SK-N-SH (cell line): ENCODE data around the gene CCDC24. TPM values are rescaled to one million over a fixed set of nuclear protein-coding genes. Genes with fewer than 3 reads are reported as not detected.

Experiments
- CTCF ChIA-PET: fragments of 300-600, 350-600 bp; formaldehyde crosslinking; extraction: SDS; loops from one replicate; lab custom pipeline; 2021; lab: Yijun Ruan, JAX
- POLR2A ChIA-PET: fragments of 350-600 bp; sonication (Branson Sonifier 250); formaldehyde crosslinking; extraction: SDS; loops from one replicate; lab custom pipeline; 2020; ENCODE audit warnings: antibody characterized with exemption, inconsistent platforms; lab: Yijun Ruan, JAX
- DNase-seq: peaks from one replicate; pipeline ENCODE4 v3.0.0; 2012
- H2AFZ ChIP-seq: fragments of 200-600 bp; sonication (generic); 2 replicates; pipeline ENCODE4 v1.8.1; 2016; ENCODE audit warnings: antibody characterized with exemption, mild to moderate bottlenecking, low read depth
- H3F3A ChIP-seq: fragments of 200-600 bp; sonication (generic); replicated peaks from 2 replicates; pipeline ENCODE3; 2016; ENCODE audit warnings: antibody characterized with exemption, mild to moderate bottlenecking; ENCODE audit not compliant: insufficient read depth
- H3K27ac ChIP-seq, 2 experiments: fragments of 200-500 bp in 1 of 2; fragments of 200-600 bp in 1 of 2; sonication (Bioruptor generic) in 1 of 2; sonication (generic), shearing (Covaris generic) in 1 of 2; 2 replicates each; pipeline versions ENCODE4 v1.5.1 to v1.6.1; 2014 to 2016; ENCODE audit warnings: low read depth in 2 of 2, inconsistent platforms in 1 of 2, low read length in 1 of 2, mild to moderate bottlenecking in 1 of 2, mixed read lengths in 1 of 2
- H3K27me3 ChIP-seq: fragments of 200-600 bp; sonication (generic), shearing (Covaris generic); 2 replicates; pipeline ENCODE4 v1.6.1; 2016; ENCODE audit warnings: mixed run types; ENCODE audit not compliant: insufficient read depth
- H3K36me3 ChIP-seq, 2 experiments: fragments of 200-500 bp in 1 of 2; fragments of 200-600 bp in 1 of 2; sonication (Bioruptor generic) in 1 of 2; sonication (generic) in 1 of 2; replicated peaks in 1 of 2; 2 replicates each; pipeline versions ENCODE3 to v1.5.1; 2014 to 2016; ENCODE audit warnings: low read length in 1 of 2, mild to moderate bottlenecking in 1 of 2; ENCODE audit not compliant: insufficient read depth in 2 of 2, control insufficient read depth in 1 of 2
- H3K4me1 ChIP-seq, 2 experiments: fragments of 200-500 bp in 1 of 2; fragments of 200-600 bp in 1 of 2; sonication (Bioruptor generic) in 1 of 2; sonication (generic), shearing (Covaris generic) in 1 of 2; 2 replicates each; pipeline versions ENCODE4 v1.5.1 to v1.6.1; 2014 to 2016; ENCODE audit warnings: low read depth in 1 of 2, low read length in 1 of 2, mixed run types in 1 of 2; ENCODE audit not compliant: insufficient read depth in 2 of 2, control insufficient read depth in 1 of 2
- H3K4me2 ChIP-seq: fragments of 200-600 bp; sonication (generic), shearing (Covaris generic); 2 replicates; pipeline ENCODE4 v1.6.1; 2017; ENCODE audit warnings: mixed run types
- H3K4me3 ChIP-seq, 2 experiments: fragments of 200-500 bp in 1 of 2; fragments of 200-600 bp in 1 of 2; sonication (Bioruptor generic) in 1 of 2; sonication (generic), shearing (Covaris generic) in 1 of 2; 2 replicates each; pipeline versions ENCODE4 v1.5.1 to v1.8.1; 2014 to 2016; ENCODE audit warnings: low read depth in 2 of 2, inconsistent platforms in 1 of 2, low read length in 1 of 2, mild to moderate bottlenecking in 1 of 2, mixed read lengths in 1 of 2, moderate library complexity in 1 of 2
- H3K79me2 ChIP-seq: fragments of 200-600 bp; sonication (generic); 2 replicates; pipeline ENCODE4 v1.8.1; 2017; ENCODE audit warnings: mild to moderate bottlenecking; ENCODE audit not compliant: insufficient read depth
- H3K9ac ChIP-seq: fragments of 200-600 bp; sonication (generic); 2 replicates; pipeline ENCODE4 v1.6.1; 2017; ENCODE audit warnings: mixed run types
- H3K9me2 ChIP-seq: fragments of 200-600 bp; sonication (generic); 2 replicates; pipeline ENCODE4 v1.6.1; 2017; ENCODE audit warnings: mixed run types
- H3K9me3 ChIP-seq: fragments of 200-600 bp; sonication (generic); 2 replicates; pipeline ENCODE4 v1.6.1; 2017; ENCODE audit warnings: mixed run types, mild to moderate bottlenecking, moderate library complexity
- H4K20me1 ChIP-seq: fragments of 200-600 bp; sonication (generic); 2 replicates; pipeline ENCODE4 v1.6.1; 2017; ENCODE audit warnings: mild to moderate bottlenecking, mixed run types; ENCODE audit not compliant: insufficient read depth
- GABPA ChIP-seq: IDR thresholded peaks from 2 replicates; pipeline ENCODE4 v1.4.0; 2012; ENCODE audit warnings: low read depth, mild to moderate bottlenecking
- MAX ChIP-seq: IDR thresholded peaks from 2 replicates; pipeline ENCODE4 v1.4.0; 2012; ENCODE audit warnings: low read depth
- NRF1 ChIP-seq: IDR thresholded peaks from 2 replicates; pipeline ENCODE4 v1.6.1; 2012; ENCODE audit warnings: low read depth, mild to moderate bottlenecking, low read length
- RXRA ChIP-seq: IDR thresholded peaks from 2 replicates; pipeline ENCODE4 v1.4.0; 2012; ENCODE audit warnings: low read depth, mild to moderate bottlenecking, borderline replicate concordance
- TAF1 ChIP-seq: IDR thresholded peaks from 2 replicates; pipeline ENCODE4 v1.6.1; 2012; ENCODE audit warnings: low read depth, mild to moderate bottlenecking, low read length, moderate library complexity, borderline replicate concordance
- WGBS: methylation state at CpG from one replicate; pipeline ENCODE4 v1.1.6; 2017; ENCODE audit warnings: low lambda C conversion rate; 5-methylcytosine and 5-hydroxymethylcytosine counted together
- polyA plus RNA-seq, 3 experiments: library from polyadenylated mRNA; depleted of rRNA; stranded (reverse); fragments of >200 nt; gene quantifications; 2 replicates each; pipeline ENCODE4 v1.2.3, GENCODE V29; 2012
- TF ChIP-seq, protein P1 (sequence below): IDR thresholded peaks from 2 replicates; pipeline ENCODE4 v1.4.0; 2012; ENCODE audit warnings: low read depth, borderline replicate concordance

Gene CCDC24
- polyA plus RNA-seq, 1 of the 3 experiments (the other 2 are of a cell fraction), result 7.5 TPM

DNA sequence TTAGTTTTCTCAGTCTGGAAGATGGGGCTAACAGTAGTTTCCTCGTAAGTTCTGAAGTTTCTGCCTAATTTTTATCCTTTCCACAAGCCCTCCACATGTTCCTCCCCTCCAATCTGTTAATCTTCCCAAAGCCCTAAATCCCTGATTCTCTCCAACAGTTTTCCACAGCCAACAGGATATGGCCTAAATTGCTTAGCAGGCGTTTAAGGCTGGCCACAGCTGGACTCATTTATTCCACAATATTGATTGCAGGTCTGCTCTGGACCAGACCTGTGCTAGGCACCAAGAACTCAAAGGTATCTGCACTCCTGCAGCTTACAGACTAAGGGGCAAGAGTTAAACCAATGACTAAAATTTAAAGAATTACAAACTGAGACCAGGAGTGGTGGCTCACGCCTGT lies 35.9 kb downstream of the CCDC24 start:
- H3K27me3 ChIP-seq, result no peaks in the 10 kb centered on the region
- peaks cover 3% of the 10 kb centered on the region for H3F3A ChIP-seq
- TF ChIP-seq, protein P1, sequence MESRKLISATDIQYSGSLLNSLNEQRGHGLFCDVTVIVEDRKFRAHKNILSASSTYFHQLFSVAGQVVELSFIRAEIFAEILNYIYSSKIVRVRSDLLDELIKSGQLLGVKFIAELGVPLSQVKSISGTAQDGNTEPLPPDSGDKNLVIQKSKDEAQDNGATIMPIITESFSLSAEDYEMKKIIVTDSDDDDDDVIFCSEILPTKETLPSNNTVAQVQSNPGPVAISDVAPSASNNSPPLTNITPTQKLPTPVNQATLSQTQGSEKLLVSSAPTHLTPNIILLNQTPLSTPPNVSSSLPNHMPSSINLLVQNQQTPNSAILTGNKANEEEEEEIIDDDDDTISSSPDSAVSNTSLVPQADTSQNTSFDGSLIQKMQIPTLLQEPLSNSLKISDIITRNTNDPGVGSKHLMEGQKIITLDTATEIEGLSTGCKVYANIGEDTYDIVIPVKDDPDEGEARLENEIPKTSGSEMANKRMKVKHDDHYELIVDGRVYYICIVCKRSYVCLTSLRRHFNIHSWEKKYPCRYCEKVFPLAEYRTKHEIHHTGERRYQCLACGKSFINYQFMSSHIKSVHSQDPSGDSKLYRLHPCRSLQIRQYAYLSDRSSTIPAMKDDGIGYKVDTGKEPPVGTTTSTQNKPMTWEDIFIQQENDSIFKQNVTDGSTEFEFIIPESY, result no peak
- TF ChIP-seq RXRA (no peak), MAX (no peak), GABPA (no peak)
- TF ChIP-seq, all 33 proteins: peak for 0
- WGBS, result 92% methylated on average over 3 of the region's 3 CpGs
- ChIA-PET POLR2A (no interaction called here), CTCF (interaction anchor here (1.0 to 25.6 kb wide), 3 partner anchors 9 to 264 kb away, joined by 3 to 598 read pairs (median 23); partner anchors contain the start of gene CCDC24)
- Histone ChIP-seq H3K4me1 (peaks cover 11 to 34% of the 10 kb centered on the region in 2 experiments; a peak in 2 of 4 replicates), H3K4me2 (no peak overlapping the region), H2AFZ (no peak overlapping the region), H3K9ac (no peak overlapping the region), H3K9me2 (no peaks in the 10 kb centered on the region), H3K4me3 (no peak overlapping the region), H4K20me1 (no peaks in the 10 kb centered on the region), H3K36me3 (no peaks in the 10 kb centered on the region), H3K27ac (no peak overlapping the region), H3K9me3 (no peaks in the 10 kb centered on the region), H3K79me2 (no peaks in the 10 kb centered on the region)
- DNase-seq, result no peak

DNA sequence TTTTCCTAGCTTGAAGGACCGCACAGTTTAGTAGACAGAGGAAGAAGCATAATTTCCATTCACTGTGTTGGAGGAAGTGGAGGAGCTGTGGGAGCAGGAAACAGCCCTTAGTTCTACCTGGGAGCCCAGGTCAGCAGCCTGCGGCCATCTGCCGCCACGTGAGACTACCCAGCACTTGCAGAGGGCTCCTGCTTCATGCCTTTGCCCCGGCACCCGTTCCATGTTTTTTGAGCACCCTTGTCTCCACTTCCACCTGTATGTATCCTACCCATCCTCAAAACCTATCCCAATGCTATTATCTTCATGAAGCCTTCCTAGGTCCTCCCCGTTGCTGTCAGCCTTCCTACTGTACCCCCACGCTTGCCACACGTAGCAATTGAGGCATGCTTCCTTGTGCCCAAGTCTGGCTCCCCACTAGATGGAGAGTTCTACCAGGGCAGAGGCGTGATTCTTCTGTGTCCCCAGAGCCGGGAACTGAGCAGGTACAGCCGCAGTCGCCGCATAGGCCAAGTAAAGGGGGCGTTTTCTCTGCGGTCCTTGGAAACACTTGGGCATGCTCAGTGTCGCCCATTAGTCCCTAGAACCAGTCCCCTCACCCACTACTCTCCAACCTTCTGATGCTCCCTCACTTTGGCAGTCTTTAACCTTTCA lies 38.0 kb downstream of the CCDC24 start:
- Histone ChIP-seq H3K4me1 (peaks cover 11 to 32% of the 10 kb centered on the region in 2 experiments; a peak in 2 of 4 replicates), H2AFZ (peak overlapping the region; percentile 94), H3K36me3 (no peaks in the 10 kb centered on the region), H3K27ac (peak overlapping the region; percentile 74 to 87), H3K9me3 (no peaks in the 10 kb centered on the region), H3K4me2 (peak overlapping the region; percentile 99), H4K20me1 (no peaks in the 10 kb centered on the region), H3F3A (peaks cover 3% of the 10 kb centered on the region), H3K9ac (peak overlapping the region; percentile 85), H3K4me3 (peak overlapping the region; percentile 82 to 93), H3K79me2 (no peaks in the 10 kb centered on the region), H3K27me3 (no peaks in the 10 kb centered on the region), H3K9me2 (no peaks in the 10 kb centered on the region)
- TF ChIP-seq NRF1 (peak; percentile 66), TAF1 (no peak)
- CTCF ChIA-PET, result interaction anchor here (1.0 to 25.6 kb wide), 3 partner anchors 12 to 32 kb away, joined by 3 to 598 read pairs (median 106); partner anchors contain the start of gene CCDC24
- 55% methylated on average over 16 of the region's 17 CpGs for WGBS
- POLR2A ChIA-PET, result interaction anchor here (1.0 kb wide), 1 partner anchor 19 kb away, joined by 4 read pairs; no protein-coding TSS in a partner anchor
- peak; percentile 70 for DNase-seq
